Thyroid gland (tissue), 4 donors: ENCODE measurements around the gene RNF2.

Source experiments
- CTCF ChIP-seq, 6 experiments: fragments of 200-600 bp in 3 of 6; fragments of 450-650 bp in 3 of 6; sonication (generic) in 3 of 6; IDR thresholded peaks; one replicate each; pipeline ENCODE4 v1.5.1; 2016 to 2019; ENCODE audit warnings: antibody characterized with exemption in 6 of 6, mild to moderate bottlenecking in 2 of 6, inconsistent platforms in 1 of 6, moderate library complexity in 1 of 6
- POLR2A ChIP-seq, 2 donors: fragments of 450-650 bp; IDR thresholded peaks; one replicate each; pipeline ENCODE4 v1.6.1; 2017; ENCODE audit warnings: antibody characterized with exemption in 2 of 2, mild to moderate bottlenecking in 2 of 2, moderate library complexity in 1 of 2

GRCh38 chr1:185010361-185010760 is 35.0 kb upstream of the RNF2 start:
- no peak for TF ChIP-seq CTCF (IDR thresholded peaks at IDR 0.05)
- no peak for TF ChIP-seq POLR2A (IDR thresholded peaks at IDR 0.05)
